HG03066 (cell line): ENCODE measurements around the gene CMYA5.
"Not testable (repeated sequence)": the region's sequence is repeated elsewhere in the genome, so short reads cannot be mapped to it uniquely, and the experiment has no call there.

Experiments
- ATAC-seq: cut with Tn5 transposase; IDR thresholded peaks from one replicate; pipeline ENCODE4 v1.9.1; 2021; ENCODE audit warnings: low read depth; ENCODE audit not compliant: unreplicated experiment

CMYA5 gene

GRCh38 chr5:79746642-79747569 is 57.3 kb downstream of the CMYA5 start:
- no peak for ATAC-seq

DNA sequence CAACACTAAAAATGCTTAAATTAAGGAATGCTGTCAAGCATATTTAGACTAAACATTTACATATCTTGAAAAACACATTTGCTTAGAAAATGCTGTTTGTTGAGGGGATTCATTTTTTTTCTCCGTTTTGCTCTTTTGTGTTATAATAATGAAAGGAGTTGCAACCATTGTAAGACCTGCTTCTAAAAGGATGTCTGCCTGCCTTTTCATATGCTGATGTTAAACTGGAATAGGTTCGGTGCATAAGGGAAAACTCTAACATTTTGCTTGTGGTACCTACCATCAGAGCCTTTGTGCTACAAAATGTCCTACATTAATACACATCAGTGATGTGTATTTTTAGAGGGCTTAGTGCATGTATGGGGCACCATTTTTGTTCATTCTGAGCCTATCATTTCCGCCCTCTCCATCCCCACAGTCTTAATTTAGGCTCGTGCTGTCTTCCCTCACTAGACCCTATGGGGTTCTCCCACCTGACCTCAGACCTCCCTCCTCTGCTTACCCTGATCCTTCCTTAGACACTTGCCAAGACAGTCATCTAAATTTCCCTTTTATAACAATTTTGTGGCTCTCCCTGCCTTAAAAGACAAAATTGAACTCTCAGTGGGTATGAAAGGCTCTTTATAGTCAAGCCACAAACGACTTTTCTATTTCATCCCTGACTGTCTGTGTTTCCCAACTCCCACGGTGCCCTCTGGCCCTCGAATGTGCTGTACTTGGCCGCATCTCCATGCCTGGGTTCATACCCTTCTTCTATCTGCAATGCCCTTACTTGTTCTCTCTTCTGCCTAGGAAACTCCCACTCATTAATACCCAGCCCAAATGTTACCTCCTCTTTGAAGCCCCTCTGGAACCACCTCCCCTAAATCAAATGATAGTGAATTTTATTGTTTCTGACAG is 61.2 kb downstream of the CMYA5 start:
- ATAC-seq = no peak

GRCh38 chr5:79753092-79753491 is 63.5 kb downstream of the CMYA5 start:
- ATAC-seq = no peak

DNA sequence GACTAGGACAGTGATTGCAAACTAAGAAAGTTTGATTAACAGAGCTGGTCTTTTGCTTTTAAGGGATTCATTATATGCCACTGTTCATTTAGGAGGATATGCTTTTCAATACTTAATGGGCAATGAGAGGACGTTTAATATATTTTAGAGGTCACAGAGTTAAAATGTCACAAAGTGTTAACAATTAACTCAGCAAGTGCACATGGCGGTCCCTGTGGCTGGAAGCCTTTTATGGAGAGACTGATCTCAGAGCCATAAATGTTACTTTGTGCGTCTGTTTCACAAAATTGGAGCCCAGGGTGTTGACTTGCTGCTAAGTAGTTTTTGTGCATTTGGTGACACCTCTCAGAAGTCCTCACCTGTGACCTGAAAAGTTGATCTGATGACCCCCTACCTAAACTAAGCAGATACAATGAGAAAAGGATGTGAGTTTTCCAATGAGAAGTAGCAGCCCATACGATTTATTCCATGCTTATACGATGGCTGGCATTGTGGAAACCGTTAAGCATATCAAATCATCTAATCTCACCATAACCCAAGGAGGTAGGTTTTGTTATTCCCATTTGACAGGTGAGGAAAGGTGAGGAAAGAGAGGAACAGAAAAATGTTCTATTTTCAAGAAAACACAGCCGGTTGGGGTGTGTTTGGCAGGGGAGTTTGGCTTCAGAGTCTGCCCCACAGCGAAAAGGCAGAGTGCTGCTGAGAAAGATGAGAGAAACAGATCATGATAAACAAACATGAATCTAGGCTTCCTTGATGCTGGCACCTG is 64.4 kb downstream of the CMYA5 start:
- ATAC-seq = no peak

GRCh38 chr5:79754865-79755555 is 65.4 kb downstream of the CMYA5 start:
- no peak for ATAC-seq

DNA sequence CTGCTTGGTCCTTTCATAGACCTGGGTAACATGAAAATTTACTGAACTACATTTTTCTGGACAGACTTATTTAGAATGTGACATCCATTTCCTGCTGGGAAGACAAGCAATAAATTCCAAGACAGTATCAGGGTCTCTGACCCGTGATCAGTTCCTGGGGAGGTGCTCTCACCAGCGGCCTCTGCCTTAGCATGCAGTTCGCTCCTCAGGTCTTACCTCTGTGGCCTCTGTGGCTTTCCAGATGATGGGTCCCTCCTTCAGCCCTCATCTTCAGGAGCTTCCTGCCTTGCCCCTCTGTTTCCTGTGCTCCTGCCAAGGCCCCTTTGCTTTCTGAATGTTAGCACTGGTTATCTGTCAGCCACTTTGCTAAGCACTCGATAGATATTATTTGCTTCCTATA is 66.4 kb downstream of the CMYA5 start:
- ATAC-seq = no peak

DNA sequence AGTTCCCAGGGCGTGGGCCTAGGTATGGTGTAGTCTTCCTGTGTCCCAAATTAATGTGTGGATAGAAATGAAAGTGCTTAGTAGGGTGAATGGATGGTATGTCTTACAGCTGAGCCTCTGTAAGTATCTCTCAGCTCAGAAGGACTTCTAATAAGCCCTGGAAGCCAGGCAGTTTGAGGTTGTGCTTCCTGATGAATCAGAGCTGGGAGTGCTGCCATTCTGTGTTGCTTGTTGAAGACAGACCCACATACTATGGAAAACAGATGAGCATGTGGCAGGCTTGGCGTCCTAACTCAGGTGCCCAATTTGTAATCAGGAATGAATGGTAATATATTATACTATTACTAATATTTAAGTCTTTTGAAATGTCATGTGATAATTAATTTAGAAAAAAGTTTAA is 69.8 kb downstream of the CMYA5 start:
- ATAC-seq = no peak

GRCh38 chr5:79759848-79760247 is 70.2 kb downstream of the CMYA5 start:
- no peak for ATAC-seq

GRCh38 chr5:79762929-79763328 is 73.3 kb downstream of the CMYA5 start:
- ATAC-seq = no peak

- not testable (repeated sequence) for ATAC-seq
Measured at GRCh38 chr5:79764147-79764546, 74.5 kb downstream of the CMYA5 start.

GRCh38 chr5:79771387-79771786 is 81.8 kb downstream of the CMYA5 start:
- ATAC-seq = no peak

DNA sequence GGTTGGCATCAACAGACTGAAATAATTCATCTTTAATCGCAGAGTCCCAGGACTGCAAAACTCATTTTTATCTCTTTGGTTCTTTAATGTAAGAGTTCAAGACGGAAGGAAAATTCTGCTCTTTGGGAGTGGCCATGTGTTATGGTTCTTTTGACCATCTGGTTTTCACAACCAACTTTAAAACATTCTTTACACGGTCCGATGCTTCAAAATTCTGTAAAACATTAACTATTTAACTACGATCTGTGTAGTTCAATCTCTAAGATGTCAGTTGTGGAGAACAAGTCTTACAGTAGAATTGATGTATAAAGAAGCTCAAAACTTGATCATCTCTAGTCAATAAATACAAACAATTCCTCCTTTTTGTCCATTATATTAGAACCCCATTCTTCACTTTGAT is 83.0 kb downstream of the CMYA5 start:
- no peak for ATAC-seq

- no peak for ATAC-seq
Measured at GRCh38 chr5:79773612-79774011, 84.0 kb downstream of the CMYA5 start.

DNA sequence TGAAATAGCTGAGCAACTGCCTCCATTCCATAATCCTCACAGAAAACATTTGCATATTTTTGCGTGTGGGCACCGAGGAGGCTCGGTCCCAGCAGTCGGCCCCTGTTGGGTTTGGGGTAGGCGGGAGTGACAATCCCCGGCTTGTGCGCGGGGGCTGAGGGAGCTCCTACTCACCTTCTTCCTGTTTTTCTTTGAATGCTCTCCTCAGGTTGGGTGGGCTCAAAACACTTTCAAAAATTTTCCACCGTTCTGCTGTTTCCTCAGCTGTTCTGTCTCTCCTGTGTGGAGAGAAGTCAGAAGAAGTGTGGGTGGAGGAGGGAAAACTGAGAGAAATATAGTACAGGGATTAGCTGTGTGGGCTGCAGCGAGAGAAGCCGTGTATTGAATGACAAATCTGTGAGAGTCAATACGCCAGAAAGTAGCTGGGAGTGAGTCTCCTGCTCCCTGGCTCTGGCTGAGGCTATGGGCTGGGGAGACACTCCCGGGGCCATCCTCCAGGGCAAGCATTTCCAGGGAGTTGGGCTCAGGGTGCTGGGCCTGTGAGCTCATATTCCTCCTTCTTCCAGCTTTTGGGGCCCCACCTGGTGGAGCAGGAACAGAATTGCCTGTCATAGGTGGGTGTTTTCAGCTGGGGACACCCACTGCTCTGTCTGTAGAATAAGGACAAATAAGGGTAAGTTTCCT is 84.7 kb downstream of the CMYA5 start:
- no peak for ATAC-seq

DNA sequence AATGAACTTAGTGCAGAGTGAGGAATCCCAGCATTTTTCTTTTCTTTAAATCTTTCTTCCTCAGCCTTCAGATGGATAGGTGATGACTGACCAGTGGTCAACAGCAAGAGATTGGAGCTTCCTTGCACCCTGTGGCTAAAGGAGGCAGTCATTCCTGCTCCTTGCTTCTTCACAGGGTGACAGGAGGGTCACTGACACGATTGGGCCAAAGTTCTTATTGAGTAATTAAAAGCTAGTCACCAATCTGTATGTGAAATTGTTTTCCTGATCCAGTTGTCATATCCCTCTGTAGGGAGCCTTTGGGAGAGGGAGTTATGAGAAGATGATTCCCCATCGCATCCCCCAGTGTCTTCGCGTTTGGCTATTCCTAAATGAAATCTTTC is 85.2 kb downstream of the CMYA5 start:
- no peak for ATAC-seq

DNA sequence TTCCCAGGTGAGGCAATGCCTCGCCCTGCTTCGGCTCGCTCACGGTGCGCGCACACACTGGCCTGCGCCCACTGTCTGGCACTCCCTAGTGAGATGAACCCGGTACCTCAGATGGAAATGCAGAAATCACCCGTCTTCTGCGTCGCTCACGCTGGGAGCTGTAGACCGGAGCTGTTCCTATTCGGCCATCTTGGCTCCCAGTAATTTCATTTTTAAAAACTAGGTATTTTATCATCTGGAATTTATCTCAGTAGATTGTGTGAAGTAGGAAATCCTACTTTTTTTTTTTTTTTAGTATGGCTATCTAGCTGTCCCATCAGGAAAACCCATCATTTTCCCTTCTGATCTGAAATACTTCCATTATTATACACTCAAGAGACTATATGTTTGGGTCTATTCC is 95.1 kb downstream of the CMYA5 start:
- ATAC-seq = not testable (repeated sequence)

GRCh38 chr5:79785983-79786382 is 96.3 kb downstream of the CMYA5 start:
- ATAC-seq = no peak

GRCh38 chr5:79787448-79787847 is 97.8 kb downstream of the CMYA5 start:
- no peak for ATAC-seq

DNA sequence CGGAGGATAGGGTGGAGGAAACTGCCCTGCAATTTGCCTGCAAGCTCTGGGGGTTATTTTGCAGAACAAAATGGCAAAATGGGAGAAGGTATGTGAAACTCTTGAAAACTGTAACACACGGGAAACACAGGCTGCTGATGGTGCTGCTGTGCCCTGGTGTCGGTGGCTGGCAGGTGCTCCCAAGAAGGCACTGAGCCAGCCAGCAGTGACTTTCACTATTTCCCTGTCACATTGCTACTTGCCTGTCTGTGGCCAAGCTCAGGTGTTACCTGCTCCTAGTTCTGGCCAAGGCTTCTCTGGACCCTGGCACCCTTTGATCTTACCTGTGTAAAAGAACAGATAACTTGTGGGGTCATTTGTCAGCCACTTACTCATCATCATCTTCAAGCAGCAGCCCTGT is 102.2 kb downstream of the CMYA5 start:
- ATAC-seq = no peak

GRCh38 chr5:79792463-79792862 is 102.8 kb downstream of the CMYA5 start:
- no peak for ATAC-seq
